Stimulated activated CD8-positive, alpha-beta memory T cell treated with anti-CD3 and anti-CD28 coated beads, Interleukin-15, amount 100 ng/mL, for 1 hour (primary cell): Measurements from ENCODE around the gene KLHL24.
"Not testable (repeated sequence)": the region's sequence is repeated elsewhere in the genome, so short reads cannot be mapped to it uniquely, and the experiment has no call there.

Source experiments
- DNase-seq: peaks from one replicate; pipeline ENCODE4 v3.0.0-alpha.2; 2020; ENCODE audit warnings: low read depth

Gene KLHL24

DNA sequence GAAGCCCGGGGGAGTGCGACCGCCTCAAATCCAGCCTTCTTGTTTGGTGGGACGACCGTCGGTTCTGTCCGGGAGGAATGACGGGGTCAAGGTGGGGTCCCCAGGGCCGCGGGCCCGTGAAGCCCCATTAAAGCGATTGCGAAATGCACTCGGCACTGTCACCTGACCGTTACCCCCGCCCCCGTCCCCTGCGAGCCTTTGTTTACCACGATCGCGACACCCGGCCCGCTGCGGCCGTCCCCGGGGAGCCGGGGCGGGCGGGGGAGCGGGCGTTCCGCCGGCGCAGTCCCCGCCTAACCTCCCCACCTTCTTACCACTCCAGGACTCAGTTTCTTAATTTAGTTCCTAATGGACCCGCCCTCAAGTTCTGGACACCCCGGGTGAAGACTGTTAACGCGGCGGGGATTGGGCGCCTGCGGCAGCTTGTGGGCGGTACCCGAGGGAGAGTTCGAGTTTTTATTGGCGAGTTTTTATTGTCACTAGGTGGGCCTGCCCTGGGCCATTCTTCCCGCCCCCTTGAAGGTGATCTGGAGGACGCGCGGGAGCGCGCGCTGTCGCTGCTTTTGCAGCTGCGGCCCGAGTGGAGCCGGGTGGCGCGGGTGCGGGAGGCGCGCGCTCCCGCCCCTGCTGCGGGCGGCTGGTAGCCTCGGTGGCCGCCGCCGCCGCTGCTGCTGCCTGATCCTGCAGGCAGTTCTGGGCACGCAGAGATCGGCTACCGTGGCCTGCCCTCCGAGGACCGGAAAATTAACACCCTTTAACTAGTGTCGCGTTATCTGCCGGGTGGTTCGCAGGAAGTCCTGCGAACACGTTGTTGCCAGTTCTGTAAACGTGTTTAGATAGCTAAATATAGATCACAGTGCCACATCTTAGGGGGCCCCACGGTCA lies 1.0 kb downstream of the KLHL24 start:
- peak; percentile 82 for DNase-seq

DNA sequence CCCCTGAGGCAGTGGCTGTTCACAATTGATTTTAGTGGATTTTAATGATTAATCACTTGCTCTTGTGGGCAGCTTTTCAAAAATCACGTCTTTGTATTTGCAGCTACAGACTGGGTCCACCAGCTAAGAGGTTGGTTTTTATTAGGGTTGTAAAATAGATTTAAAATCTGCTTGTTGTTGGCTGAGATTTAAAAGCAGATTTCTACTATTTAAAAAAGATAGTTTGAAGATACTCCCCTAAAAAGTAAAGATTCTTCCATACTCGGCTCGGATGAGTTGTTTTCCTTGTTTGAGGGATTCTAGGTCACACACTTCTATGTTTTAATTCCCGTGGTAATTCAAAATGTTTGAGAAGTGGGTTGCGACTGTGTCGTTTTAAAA lies 1.7 kb downstream of the KLHL24 start:
- no peak for DNase-seq

DNA sequence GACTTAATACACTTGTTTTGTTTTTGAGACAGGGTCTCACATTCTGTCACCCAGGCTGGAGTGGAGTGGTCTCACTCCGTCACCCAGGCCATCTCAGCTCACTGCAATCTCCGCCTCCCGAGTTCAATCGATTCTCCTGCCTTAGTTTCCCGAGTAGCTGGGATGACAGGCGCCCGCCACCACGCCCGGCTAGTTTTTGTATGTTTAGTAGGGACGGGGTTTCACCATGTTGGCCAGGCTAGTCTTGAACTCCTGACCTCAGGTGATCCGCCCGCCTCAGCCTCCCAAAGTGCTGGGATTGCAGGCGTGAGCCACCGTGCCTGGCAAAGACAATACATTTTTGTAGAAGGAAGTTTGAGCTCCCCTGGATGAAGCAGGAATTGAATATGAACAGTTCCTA lies 2.2 kb downstream of the KLHL24 start:
- not testable (repeated sequence) for DNase-seq

DNA sequence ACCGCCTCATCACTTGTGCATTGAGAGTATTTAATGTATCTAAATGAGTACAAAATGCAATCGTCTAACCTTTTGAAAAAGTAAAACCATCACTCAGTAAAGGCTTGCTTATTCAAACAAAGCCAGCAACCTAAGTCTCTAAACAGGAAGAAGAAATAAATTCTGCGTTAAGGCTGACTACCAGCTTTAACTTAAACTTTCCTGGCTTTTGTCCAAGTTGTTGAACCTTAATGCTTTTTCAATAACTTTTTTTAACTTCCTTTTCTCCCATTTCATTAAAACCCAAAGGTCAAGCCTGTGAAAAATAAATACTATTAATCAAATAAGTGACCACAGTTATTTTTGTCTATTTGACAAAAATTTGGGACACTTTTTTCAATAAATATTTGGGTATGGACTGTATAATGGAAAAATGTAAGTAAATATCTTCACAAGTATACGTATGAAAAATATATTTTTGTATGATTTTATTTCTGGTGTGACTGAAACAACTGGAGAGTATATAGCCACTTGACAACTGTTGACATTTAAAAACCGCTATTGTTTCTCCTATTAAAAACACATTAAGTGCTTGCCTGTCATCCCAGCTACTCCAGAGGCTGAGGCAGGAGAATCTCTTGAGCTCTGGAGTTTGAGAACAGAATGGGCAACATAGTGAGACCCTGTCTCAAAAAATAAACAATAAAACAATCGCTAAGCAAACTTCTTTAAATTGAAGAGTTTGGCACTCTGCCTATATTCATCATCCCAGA lies 2.9 kb downstream of the KLHL24 start:
- no peak for DNase-seq

DNA sequence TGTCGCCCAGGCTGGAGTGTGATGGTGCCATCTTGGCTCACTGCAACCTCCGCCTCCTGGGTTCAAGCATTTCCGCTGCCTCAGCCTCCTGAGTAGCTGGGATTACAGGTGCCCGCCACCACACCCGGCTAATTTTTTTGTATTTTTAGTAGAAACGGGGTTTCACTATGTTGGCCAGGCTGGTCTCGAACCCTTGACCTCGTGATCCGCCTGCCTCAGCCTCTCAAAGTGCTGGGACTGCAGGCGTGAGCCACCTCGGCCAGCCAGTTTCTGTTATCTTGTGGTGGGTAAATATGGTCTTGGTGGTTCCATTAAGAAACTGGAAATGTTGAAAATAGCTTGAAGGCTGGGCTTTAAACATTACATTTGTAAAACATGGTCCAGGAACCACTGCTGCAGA lies 5.2 kb downstream of the KLHL24 start:
- DNase-seq = not testable (repeated sequence)

DNA sequence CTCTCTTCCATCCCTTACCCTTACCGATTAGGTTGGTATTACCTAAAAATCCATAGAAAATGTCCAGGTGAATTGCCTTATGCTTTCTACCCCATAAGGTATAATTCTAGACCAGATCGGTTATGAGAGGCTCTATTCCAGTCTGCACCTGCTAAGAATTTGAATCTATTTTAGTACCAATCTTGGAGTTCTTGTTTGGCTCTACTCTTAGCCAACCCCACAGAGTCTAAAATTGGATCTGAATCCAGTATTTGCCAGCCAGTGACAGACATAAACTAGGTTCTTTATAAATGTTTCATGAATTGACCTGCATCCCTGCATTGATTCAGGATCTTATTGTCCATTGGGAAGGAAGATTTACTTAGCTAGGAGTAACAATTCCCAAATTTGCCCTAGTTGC lies 6.5 kb downstream of the KLHL24 start:
- DNase-seq = no peak

DNA sequence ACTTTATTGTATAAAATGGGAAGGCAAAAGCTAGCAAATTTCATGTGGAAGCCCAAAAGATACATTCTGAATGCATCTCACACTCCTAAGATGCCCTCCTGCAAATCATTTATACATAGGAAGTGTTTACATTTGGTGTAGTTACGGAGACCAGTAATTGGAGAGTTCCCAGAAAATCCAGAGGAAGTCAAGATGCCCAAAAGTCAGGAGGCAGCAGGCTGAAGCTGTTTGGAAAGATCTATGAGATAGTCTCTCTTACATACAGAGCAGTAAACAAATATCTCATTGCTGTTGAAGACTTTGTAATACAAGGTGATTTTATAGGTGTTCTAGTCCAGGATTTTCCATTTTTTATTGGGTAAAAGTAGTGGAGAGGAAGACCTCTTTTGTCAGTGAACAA lies 8.8 kb downstream of the KLHL24 start:
- no peak for DNase-seq

DNA sequence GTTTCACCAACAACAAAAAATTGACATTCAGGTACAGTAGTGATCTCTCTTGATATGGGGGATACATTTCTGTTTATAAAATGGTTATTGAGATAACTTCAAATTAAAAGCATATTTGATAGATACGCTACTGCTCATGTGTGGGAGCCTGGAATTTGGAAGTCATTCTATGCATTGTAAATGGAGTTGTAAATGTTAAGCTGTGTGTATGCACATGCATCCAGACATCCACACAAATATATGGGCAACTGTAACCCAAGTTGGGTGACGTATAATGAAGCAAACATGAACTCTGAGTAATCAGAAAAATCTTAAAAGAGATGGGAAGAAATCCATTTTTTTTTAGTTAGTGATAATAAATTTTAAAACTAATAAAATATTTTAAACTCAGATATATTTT lies 9.8 kb downstream of the KLHL24 start:
- DNase-seq = no peak

DNA sequence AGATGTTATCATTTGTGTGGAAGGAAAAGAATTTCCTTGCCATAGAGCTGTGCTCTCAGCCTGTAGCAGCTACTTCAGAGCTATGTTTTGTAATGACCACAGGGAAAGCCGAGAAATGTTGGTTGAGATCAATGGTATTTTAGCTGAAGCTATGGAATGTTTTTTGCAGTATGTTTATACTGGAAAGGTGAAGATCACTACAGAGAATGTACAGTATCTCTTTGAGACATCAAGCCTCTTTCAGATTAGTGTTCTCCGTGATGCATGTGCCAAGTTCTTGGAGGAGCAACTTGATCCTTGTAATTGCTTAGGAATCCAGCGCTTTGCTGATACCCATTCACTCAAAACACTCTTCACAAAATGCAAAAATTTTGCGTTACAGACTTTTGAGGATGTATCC lies 15.1 kb downstream of the KLHL24 start:
- no peak for DNase-seq

DNA sequence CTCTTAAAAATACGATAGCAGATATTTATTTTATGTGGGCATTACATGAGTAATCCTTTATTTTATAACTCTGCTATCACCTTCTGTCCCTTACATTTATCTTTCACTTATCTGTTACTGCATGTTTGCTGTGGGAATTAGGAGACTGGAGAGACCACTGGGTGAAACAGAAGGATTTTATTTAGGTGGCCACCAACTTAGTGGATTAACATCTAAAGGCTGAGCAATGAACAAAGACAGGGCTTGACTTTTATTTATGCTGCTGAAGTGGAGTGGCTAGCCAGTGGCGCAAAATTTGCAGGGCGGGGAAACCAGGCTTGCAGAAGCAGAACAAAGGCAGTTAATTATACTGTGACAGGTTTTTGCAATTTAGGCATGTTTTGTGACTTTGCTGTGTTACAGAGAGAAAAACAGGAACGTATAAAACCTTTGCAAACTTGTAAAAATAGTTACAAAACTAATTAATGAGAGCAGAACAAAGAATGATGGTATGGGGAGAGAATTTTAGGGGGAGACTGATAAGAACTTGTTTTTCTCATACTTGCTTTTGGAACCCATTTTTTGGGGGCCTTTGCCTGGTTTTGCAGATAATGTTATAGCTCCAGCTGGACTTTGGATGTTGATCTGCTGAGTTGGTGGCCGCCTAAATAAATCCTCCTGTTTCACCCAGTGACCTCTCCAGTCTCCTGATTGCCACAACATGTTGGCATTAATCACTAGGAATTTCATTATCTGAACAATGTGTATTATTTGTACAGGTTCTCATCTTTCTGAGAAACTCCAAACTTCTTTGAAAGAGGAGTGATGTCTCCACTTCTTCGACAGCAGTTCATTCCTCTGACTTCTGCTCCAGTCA lies 18.0 kb downstream of the KLHL24 start:
- DNase-seq = no peak

DNA sequence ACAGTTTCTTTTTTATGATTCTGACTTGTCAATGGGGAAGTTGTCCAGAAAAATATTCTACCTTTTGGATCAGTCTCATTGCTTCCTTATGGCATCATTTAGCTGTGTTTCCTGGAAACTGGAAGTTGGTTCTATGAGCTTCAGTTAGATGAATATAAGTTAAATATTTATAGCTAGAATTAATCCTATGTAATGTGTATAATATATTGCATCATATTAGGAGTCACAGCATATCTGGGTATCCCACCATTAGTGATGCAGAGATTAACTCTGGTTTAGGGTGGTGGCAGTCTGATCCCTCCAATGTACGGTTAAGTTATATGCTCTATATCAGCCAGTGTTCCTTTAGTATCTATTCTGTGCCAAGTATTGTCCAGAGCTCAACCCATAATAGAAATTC lies 19.3 kb downstream of the KLHL24 start:
- no peak for DNase-seq

DNA sequence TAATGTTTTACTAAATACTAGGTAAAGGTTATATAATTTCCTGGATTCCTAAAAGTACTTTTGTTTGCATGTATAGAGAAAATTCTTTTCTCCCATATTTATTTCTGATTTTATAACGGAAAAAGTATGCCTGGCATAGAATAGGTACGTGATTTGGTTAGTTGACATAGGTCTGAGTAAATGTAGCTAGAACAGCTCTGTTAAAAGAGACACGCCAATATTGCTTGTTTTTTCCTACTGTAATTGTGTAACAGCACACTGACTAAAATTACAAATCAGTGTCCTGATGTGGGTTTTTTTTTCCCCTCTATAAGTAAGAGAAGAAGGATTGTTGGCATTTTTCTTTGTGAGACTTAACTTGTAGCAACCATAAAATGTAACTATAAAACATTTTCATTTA lies 26.7 kb downstream of the KLHL24 start:
- DNase-seq = no peak

DNA sequence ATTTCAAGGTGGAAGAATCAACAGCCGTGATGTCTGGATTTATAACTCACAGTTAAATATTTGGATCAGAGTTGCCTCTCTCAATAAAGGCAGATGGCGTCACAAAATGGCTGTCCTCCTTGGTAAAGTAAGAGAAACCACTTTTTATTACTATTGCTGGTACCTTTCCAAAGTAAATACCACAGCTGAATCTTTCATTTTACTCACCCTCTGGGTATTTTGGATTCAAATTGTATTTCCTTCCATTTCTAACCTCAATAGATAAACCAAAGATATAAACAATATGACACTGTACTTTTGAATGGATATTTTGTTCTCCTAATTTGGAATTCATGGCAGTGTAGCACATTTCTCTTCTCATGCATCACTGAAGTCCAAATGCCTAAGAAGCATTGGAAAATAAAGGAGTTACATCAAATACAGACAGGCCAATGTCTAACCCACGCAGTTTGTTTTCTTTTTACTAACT lies 29.5 kb downstream of the KLHL24 start:
- DNase-seq = no peak

DNA sequence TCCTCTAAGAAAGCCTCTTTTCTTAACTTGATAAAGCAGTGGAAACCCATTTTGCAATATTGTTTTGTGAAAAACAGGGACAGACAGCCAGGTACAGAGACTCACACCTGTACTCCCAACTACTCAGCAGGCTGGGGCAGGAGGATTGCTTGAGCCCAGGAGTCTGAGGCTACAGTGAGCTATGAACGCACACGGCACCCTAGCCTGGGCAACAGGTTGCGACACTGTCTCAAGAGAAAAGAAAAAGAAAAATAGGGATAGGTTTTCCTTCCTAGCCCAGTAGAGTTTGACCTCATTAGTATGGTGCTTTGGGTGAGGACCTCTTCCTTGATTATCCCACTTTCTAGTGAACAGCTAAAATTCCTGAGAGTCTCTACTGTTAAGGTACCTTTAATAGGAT lies 44.6 kb downstream of the KLHL24 start:
- no peak for DNase-seq

DNA sequence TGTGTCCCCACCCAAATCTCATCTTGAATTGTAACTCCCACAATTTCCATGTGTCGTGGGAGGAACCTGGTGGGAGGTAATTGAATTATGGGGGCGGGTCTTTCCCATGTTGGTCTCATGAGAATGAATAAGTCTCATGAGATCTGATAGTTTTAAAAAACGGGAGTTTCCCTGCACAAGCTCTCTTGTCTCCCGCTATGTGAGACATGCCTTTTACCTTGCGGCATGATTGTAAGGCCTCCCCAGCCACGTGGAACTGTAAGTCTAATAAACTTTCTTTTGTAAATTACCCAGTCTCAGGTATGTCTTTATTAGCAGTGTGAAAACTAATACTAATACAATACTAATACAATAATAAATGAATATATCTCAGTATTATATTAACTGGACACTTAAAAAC lies 52.3 kb downstream of the KLHL24 start:
- no peak for DNase-seq

DNA sequence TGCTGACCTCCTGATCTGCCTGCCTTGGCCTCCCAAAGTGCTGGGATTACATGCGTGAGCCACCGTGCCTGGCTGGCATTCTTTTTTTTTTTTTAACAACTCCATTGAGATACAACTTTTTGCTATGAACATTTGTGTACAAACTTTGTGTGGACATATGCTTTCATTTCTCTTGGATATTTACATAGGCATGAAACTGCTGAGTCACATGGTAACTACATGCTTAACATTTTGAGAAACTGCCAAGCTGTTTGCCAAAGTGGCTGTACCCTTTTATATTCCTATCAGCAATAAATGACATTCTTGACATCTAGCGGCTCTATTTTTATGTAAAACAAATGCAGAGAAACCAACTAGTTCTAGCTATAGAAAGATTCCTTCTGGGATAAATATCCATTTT lies 53.5 kb downstream of the KLHL24 start:
- no peak for DNase-seq

DNA sequence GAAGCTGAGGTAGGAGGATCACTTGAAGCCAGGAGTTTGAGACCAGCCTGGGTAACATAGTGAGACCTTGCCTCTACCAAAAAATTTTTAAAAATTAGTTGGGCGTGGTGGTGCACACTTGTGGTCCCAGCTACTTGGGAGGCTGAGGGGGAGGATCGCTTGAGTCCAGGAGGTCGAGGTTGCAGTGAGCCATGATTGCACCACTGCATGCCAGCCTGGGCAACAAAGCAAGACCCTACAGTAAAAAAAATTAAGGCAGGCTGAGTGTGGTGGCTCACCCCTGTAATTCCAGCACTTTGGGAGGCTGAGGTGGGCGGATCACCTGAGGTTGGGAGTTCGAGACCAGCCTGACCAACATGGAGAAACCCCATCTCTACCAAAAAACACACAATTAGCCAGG lies 54.2 kb downstream of the KLHL24 start:
- DNase-seq = not testable (repeated sequence)

DNA sequence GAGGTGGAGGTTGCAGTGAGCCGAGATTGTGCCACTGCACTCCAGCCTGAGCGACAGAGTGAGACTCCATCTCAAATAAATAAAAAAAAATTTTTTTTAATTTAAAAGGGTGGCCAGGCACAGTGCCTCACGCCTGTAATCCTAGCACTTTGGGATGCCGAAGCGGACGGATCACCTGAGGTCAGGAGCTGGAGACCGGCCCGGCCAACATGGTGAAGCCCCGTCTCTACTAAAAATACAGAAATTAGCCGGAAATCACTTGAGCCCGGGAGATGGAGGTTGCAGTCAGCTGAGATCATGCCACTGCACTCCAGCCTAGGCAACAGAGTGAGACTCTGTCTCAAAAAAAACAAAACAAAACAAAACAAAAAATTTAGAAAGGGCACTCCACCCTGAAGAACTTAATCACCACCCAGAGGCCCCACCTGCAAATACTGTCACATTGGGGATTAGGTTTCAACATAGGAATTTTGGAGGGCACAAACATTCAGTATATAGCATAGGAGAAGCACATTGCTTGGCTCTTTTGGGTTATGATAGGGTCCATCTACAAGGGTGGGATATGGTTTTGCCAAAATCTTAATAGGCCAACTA lies 55.1 kb downstream of the KLHL24 start:
- no peak for DNase-seq

DNA sequence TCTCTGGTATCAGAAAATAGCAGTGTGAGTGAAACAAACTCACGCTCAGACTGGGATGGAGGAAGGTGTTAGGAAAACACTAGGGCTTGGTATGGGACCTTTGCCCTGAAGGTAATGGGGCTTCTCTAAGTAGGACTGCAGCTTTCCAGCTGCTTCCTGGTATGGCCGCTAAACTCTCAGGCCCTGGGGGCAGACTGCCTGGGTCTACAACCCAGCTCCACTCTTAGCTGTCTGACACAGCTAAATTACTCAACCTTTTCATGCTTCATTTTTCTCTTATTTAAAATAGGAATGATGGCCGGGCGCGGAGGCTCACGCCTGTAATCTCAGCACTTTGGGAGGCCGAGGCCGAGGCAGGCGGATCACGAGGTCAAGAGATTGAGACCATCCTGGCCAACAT lies 57.0 kb downstream of the KLHL24 start:
- no peak for DNase-seq

DNA sequence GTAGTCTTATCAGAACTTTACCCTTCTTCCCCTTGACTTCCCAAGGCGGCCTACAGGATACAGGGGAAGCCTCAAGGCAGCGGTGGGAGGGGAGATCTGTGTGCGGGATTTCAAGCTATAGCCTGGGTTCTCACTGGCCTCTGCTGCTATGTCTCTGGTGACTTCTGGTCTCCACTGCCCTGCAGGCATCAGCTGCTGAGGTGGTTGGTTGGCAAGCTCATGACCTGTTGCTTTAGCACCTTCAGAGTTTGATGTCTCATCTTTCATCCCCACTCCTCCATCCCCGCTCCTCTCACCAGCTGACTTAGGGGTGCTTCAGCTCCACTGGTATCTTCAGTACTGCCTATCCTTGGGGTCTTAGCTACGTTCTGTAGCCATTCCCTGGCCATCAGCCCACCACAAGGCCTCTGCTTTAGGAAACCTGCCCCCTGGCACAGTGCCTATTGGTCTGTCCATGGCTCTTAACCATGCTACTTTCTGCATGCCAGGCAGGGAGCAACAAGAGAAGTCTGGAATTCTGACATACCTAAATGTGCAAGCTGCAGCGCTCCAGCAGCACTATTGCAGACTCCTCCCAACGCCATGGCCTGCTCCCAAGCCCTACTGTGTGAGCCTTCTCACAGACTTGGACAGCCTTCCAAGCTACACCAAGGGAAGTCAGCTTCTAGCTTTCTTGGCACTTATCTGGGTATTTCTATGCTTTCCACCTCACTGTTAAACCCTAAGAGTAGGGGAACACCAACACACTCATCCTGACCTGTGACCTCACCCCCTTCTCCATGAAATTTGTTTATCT lies 60.3 kb downstream of the KLHL24 start:
- no peak for DNase-seq

DNA sequence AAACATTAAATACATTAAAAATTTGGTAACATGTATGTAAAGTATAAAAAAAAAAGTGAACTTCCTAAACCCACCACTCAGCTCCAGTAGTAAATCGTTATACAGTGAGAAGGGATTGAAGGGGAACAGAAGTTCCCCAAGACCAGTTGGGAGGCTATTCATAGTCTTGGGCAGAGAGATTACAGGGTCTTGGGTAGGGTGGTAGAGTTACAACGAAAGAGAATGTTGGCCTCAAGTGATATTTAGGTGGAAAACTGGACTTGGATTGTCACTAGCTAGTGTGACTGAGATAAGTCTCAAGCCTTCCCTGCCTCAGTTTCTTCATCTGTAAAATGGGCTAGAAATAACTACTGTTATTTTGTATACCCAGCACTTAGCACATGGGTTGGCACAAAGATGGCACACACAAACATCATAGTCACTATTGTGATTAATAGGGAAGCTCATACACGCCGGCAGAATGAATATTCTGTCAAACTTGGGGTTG lies 61.7 kb downstream of the KLHL24 start:
- no peak for DNase-seq
